Measurements from ENCODE around the gene TECPR2. TPM values are rescaled to one million over a fixed set of nuclear protein-coding genes. Genes with fewer than 3 reads are reported as not detected.

The TECPR2 gene
- total RNA-seq, 1 donor from 2014 or later = 8.4 TPM

GRCh38 chr14:102507857-102508312, 145.1 kb downstream of the TECPR2 start:
- no peak for TF ChIP-seq EZH2 (IDR thresholded peaks at IDR 0.05)
- no peak for TF ChIP-seq EZH2phosphoT487 (IDR thresholded peaks at IDR 0.05)
- TF ChIP-seq, protein P1, sequence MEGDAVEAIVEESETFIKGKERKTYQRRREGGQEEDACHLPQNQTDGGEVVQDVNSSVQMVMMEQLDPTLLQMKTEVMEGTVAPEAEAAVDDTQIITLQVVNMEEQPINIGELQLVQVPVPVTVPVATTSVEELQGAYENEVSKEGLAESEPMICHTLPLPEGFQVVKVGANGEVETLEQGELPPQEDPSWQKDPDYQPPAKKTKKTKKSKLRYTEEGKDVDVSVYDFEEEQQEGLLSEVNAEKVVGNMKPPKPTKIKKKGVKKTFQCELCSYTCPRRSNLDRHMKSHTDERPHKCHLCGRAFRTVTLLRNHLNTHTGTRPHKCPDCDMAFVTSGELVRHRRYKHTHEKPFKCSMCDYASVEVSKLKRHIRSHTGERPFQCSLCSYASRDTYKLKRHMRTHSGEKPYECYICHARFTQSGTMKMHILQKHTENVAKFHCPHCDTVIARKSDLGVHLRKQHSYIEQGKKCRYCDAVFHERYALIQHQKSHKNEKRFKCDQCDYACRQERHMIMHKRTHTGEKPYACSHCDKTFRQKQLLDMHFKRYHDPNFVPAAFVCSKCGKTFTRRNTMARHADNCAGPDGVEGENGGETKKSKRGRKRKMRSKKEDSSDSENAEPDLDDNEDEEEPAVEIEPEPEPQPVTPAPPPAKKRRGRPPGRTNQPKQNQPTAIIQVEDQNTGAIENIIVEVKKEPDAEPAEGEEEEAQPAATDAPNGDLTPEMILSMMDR (IDR thresholded peaks at IDR 0.05) = no peak
- H4K20me1 ChIP-seq (ENCODE audit: low read depth) = peaks cover 9% of the 10 kb centered on the region
- H3K9ac ChIP-seq = no peak overlapping the region
- H3F3A ChIP-seq (ENCODE audit: low read depth) = peaks cover 29% of the 10 kb centered on the region
- H2AFZ ChIP-seq (replicated peaks) = no peak overlapping the region
- peaks cover 4% of the 10 kb centered on the region for H3K4me1 ChIP-seq
- H3K27ac ChIP-seq = no peak overlapping the region
- DNase-seq (ENCODE audit: low spot score) = no peak
- no peaks in the 10 kb centered on the region for H3K9me3 ChIP-seq (ENCODE audit: low read depth)
- Mint-ChIP-seq H3K27me3 (ENCODE audit: insufficient read depth, low read depth) (peaks cover 7% of the 10 kb centered on the region), H3K4me1 (peaks cover 34% of the 10 kb centered on the region), H3K9me3 (no peaks in the 10 kb centered on the region), H3K36me3 (peaks cover 3% of the 10 kb centered on the region), H3K27ac (no peak overlapping the region), H3K4me3 (peak overlapping the region; percentile 90)
- H3K4me2 ChIP-seq = no peak overlapping the region
- H3K4me3 ChIP-seq = no peak overlapping the region
- H3K79me2 ChIP-seq (ENCODE audit: low read depth) = peaks cover 7% of the 10 kb centered on the region
- H3K36me3 ChIP-seq = no peaks in the 10 kb centered on the region
- no peaks in the 10 kb centered on the region for H3K27me3 ChIP-seq

GRCh38 chr14:102508410-102508773, 145.7 kb downstream of the TECPR2 start:
- Histone ChIP-seq H3K79me2 (ENCODE audit: low read depth) (peaks cover 7% of the 10 kb centered on the region), H3K27ac (no peak overlapping the region), H2AFZ (replicated peaks) (no peak overlapping the region), H3K4me3 (peak overlapping the region; percentile 93), H3K4me1 (peaks cover 4% of the 10 kb centered on the region), H3K4me2 (peak overlapping the region; percentile 99), H3K9me3 (ENCODE audit: low read depth) (no peaks in the 10 kb centered on the region), H3K27me3 (no peaks in the 10 kb centered on the region), H3K36me3 (no peaks in the 10 kb centered on the region), H4K20me1 (ENCODE audit: low read depth) (peaks cover 9% of the 10 kb centered on the region), H3F3A (ENCODE audit: low read depth) (peaks cover 29% of the 10 kb centered on the region), H3K9ac (no peak overlapping the region)
- H3K9me3 Mint-ChIP-seq = no peaks in the 10 kb centered on the region
- H3K4me3 Mint-ChIP-seq = peak overlapping the region; percentile 90
- peaks cover 7% of the 10 kb centered on the region for H3K27me3 Mint-ChIP-seq (ENCODE audit: insufficient read depth, low read depth)
- TF ChIP-seq EZH2phosphoT487 (IDR thresholded peaks at IDR 0.05) = no peak
- TF ChIP-seq, protein P1 (IDR thresholded peaks at IDR 0.05) = no peak
- no peak for TF ChIP-seq EZH2 (IDR thresholded peaks at IDR 0.05)
- no peak for DNase-seq (ENCODE audit: low spot score)
- peaks cover 34% of the 10 kb centered on the region for H3K4me1 Mint-ChIP-seq
- H3K36me3 Mint-ChIP-seq = peaks cover 3% of the 10 kb centered on the region
- H3K27ac Mint-ChIP-seq = no peak overlapping the region

- H3K9me3 ChIP-seq (ENCODE audit: low read depth) = no peaks in the 10 kb centered on the region
- H3K4me2 ChIP-seq = peak overlapping the region; percentile 99
- H3K4me3 ChIP-seq = peak overlapping the region; percentile 93
- no peaks in the 10 kb centered on the region for H3K9me3 Mint-ChIP-seq
- H3K27me3 ChIP-seq = no peaks in the 10 kb centered on the region
- H3F3A ChIP-seq (ENCODE audit: low read depth) = peaks cover 29% of the 10 kb centered on the region
- H3K36me3 Mint-ChIP-seq = peaks cover 3% of the 10 kb centered on the region
- peaks cover 7% of the 10 kb centered on the region for H3K27me3 Mint-ChIP-seq (ENCODE audit: insufficient read depth, low read depth)
- H3K79me2 ChIP-seq (ENCODE audit: low read depth) = peaks cover 7% of the 10 kb centered on the region
- H3K36me3 ChIP-seq = no peaks in the 10 kb centered on the region
- H2AFZ ChIP-seq (replicated peaks) = no peak overlapping the region
- peaks cover 30% of the 10 kb centered on the region for H3K4me1 Mint-ChIP-seq
- H3K4me1 ChIP-seq = peaks cover 4% of the 10 kb centered on the region
- peak overlapping the region; percentile 73 for H3K9ac ChIP-seq
- peak overlapping the region; percentile 90 for H3K4me3 Mint-ChIP-seq
- H3K27ac Mint-ChIP-seq = no peak overlapping the region
- no peak overlapping the region for H3K27ac ChIP-seq
- TF ChIP-seq, protein P1 (IDR thresholded peaks at IDR 0.05) = no peak
- TF ChIP-seq EZH2 (IDR thresholded peaks at IDR 0.05) = no peak
- TF ChIP-seq EZH2phosphoT487 (IDR thresholded peaks at IDR 0.05) = no peak
- peaks cover 9% of the 10 kb centered on the region for H4K20me1 ChIP-seq (ENCODE audit: low read depth)
- DNase-seq (ENCODE audit: low spot score) = no peak
Observed at GRCh38 chr14:102508774-102509745, 146.3 kb downstream of the TECPR2 start.

Measured in neural progenitor cell (in vitro differentiated cells).